GM18868 (cell line): ENCODE data around the gene C3.

ENCODE experiments used
- ATAC-seq: cut with Tn5 transposase; IDR thresholded peaks from one replicate; pipeline ENCODE4 v1.9.1; 2021; ENCODE audit warnings: mild to moderate bottlenecking, moderate library complexity; ENCODE audit not compliant: unreplicated experiment

C3 gene

GRCh38 chr19:6731822-6732221, 11.4 kb upstream of the C3 start:
- no peak for ATAC-seq

- no peak for ATAC-seq
These were observed 10.7 kb upstream of the C3 start for GRCh38 chr19:6730941-6731670.

- ATAC-seq: no peak
These were observed 9.8 kb upstream of the C3 start for GRCh38 chr19:6730153-6730804.

- no peak for ATAC-seq
These were observed 9.2 kb upstream of the C3 start for GRCh38 chr19:6729573-6730152.

GRCh38 chr19:6728346-6728745, 7.9 kb upstream of the C3 start:
- ATAC-seq: no peak

GRCh38 chr19:6725513-6726231, 5.2 kb upstream of the C3 start:
- no peak for ATAC-seq

- ATAC-seq: no peak
These were observed 4.4 kb upstream of the C3 start for GRCh38 chr19:6724631-6725492.

DNA sequence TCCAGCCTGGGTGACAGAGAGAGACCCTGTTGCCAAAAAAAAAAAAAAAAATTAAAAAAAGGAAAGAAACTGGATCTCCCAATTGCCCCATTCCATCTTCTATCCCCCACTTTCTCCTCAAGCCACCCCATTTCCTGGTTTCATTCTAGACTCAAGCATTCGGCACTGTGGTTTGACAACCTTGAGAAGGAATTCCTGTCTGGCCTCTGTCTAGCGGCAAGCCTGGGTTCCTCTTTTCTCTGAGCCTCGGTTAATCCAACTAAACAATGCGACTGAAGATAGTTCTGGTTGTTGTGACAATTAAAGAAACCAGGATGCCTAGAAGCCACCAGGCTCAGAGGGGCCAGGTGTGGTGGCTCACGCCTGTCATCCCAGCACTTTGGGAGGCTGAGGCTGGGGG, 3.3 kb upstream of the C3 start:
- ATAC-seq: no peak

DNA sequence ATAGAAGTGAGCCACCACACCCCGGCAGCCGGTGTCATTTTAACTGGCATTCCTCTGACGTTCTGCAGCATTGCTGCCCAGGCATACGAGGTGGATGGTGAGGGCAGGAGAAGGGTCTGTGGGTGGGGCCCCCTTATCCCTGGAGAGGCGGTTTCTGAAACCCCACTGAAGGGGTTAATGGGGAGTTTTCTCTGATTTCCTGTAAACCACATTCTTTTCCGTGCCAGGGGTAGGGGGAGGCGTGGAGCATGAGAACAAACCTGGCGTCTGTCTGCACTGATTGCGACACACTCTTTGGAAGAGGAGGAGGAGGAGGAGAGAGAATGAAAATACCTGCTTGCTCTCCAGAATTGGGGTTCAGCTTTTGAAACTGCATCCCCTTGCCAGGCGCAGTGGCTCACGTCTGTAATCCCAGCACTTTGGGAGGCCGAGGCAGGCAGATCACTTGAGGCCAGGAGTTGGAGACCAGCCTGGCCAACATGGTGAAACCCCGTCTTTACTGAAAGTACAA, 2.7 kb upstream of the C3 start:
- no peak for ATAC-seq

GRCh38 chr19:6721773-6722172, 1.3 kb upstream of the C3 start:
- no peak for ATAC-seq

- no peak for ATAC-seq
These were observed 656 bp upstream of the C3 start for GRCh38 chr19:6721138-6721474.

GRCh38 chr19:6719992-6720368, 470 bp downstream of the C3 start:
- no peak for ATAC-seq

GRCh38 chr19:6719540-6719861, 949 bp downstream of the C3 start:
- no peak for ATAC-seq

- ATAC-seq: no peak
These were observed 1.5 kb downstream of the C3 start for GRCh38 chr19:6718741-6719539.

- ATAC-seq: no peak
These were observed 2.2 kb downstream of the C3 start for GRCh38 chr19:6718111-6718740.

GRCh38 chr19:6717441-6717971, 2.9 kb downstream of the C3 start:
- ATAC-seq: no peak

GRCh38 chr19:6717036-6717435, 3.4 kb downstream of the C3 start:
- no peak for ATAC-seq

GRCh38 chr19:6716610-6716970, 3.9 kb downstream of the C3 start:
- no peak for ATAC-seq

GRCh38 chr19:6714749-6715555, 5.5 kb downstream of the C3 start:
- ATAC-seq: no peak
